IPS-NIHi7 (cell line): ENCODE measurements around the gene DAGLB.

ENCODE experiments used
- DNase-seq: peaks from one replicate; pipeline ENCODE4 v3.0.0; 2012; ENCODE audit warnings: mixed read lengths; ENCODE audit errors: extremely low spot score

Gene DAGLB

GRCh38 chr7:6367701-6368211 lies 80.0 kb downstream of the DAGLB start:
- DNase-seq: no peak

DNA sequence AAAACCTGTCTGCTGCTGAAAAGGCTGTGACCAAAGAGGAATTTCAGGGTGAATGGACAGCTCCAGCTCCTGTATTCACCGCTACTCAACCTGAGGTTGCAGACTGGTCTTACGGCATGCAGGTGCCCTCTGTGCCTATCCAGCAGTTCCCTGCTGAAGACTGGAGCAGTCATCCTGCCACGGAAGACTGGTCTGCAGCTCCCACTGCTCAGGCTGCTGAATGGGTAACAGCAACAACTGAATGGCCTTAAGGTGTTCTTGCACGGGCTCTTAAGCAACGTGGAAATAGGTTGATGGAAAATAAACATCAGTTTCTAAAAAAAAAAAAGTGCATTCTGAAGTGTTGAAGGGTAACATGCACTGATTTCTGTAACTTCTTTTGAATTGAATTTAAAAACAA lies 82.3 kb downstream of the DAGLB start:
- no peak for DNase-seq

GRCh38 chr7:6360841-6361240 lies 86.9 kb downstream of the DAGLB start:
- no peak for DNase-seq

DNA sequence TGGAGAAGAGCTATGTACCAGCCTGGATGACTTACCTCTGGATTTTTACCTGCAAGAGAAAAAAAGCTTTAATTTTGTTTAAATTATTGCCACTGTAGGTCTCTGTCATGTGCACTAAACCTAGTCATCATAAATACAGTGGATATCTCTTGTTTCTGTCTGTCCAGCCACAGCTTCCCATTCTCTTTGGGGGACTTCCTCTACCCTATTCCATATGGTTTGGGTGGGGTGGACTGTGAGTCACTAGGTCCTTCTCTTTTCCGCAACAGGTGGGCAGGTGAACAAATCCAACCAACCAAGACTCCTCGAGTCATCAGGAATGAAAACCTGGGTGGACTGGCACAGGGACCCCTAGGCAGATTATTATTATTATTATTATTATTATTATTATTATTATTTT lies 88.0 kb downstream of the DAGLB start:
- DNase-seq: no peak
